ENCODE measurements around the gene ERBB3.

The ERBB3 gene

DNA sequence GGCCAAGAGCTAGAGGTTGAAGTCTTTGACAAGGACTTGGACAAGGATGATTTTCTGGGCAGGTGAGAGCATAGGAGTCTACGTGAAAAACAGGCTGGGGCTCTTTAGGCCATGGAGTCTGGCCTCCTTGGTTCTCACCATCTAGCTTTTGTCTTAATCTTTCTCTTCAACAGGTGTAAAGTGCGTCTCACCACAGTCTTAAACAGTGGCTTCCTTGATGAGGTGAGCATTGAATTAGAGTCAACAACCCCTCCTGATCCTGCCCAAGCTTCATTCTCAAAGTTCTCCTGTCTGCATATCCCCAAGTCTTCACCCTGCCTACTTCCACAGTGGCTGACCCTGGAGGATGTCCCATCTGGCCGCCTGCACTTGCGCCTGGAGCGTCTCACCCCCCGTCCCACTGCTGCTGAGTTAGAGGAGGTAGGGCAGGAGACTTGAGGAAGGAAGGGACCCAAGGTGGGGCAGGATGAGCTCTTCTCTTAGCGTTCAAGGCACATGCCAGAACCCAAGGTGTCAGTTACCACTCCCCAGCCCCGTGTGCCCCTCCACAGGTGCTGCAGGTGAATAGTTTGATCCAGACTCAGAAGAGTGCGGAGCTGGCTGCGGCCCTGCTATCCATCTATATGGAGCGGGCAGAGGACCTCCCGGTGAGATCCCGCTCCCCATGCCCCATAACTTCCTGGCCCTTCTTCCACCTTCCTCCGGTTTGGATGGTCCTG lies 58.0 kb downstream of the ERBB3 start:
- DNase-seq, result no peak

DNA sequence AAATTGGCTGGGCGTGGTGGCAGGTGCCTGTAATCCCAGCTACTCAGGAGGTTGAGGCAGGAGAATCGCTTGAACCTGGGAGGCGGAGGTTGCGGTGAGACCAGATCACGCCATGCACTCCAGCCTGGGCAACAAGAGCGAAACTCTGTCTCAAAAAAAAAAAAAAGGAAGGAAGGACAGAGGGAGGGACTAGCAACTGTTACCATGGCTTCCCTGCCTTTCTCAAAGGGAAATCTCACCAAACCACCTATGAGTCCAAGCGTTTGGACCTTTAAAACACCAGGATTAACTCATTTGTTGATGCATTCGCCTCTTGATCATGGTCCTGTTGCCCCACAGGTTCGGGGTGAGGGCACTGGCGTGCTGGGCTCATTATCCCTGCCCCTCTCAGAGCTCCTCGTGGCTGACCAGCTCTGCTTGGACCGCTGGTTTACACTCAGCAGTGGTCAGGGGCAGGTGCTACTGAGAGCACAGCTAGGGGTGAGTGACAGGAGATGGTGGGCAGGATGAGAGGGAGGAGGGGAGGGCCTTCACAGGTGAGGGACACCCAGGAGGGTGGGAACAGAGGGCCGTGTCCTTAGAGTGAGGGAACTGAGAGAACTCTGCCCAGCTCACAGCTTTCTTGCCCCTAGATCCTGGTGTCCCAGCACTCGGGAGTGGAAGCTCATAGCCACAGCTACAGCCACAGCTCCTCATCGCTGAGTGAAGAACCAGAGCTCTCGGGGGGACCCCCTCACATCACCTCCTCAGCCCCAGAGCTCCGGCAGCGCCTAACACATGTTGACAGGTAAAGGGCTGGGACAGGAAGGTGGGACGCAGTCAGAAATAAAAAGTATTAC lies 62.2 kb downstream of the ERBB3 start:
- peak in 3 of 4 experiments; percentile 44 to 63 (median 52) for DNase-seq

- no peak for DNase-seq
Measured at GRCh38 chr12:56143217-56143616, 63.3 kb downstream of the ERBB3 start.

DNA sequence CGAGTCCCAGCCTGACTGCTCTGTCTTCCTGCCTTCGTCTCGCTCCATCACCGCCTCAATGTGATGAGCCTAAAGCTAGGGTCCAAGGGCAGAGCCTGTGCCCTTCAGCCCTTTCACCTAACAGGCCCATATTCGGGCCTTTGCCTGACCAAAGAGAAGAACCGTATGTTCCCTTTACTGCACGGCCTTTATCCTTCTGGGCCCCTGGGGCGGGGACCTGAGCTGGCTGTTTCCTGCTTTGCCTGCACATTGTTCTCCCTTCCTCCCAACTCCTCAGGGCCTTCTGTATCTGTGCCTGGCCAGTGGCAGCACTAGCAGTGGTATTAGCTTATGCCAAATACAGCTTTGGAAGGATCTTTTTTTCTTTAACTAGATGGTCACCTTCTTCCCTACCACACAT lies 63.9 kb downstream of the ERBB3 start:
- peak in 2 of 4 experiments; percentile 27 to 31 for DNase-seq

DNA sequence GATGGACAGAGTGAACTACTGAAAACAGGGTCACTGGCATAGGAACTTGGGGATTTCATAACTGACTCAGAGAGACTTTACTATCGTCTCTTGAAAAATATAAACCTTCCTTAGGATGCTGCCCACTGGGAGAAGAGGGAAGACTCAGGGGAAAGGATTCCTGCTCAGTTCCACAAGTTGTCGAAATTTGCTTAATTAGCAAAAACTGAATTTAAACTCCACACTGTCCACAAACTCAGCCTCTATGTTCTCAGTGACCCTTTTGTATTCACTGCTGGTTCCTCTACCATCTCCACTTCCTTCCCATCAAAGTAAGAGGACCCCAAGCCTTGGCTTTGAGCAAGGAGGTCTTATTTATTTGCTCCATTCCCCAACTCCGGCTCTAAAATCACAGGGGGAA lies 65.3 kb downstream of the ERBB3 start:
- no peak for DNase-seq

- DNase-seq, result no peak
Measured at GRCh38 chr12:56146492-56147460, 66.8 kb downstream of the ERBB3 start.

DNA sequence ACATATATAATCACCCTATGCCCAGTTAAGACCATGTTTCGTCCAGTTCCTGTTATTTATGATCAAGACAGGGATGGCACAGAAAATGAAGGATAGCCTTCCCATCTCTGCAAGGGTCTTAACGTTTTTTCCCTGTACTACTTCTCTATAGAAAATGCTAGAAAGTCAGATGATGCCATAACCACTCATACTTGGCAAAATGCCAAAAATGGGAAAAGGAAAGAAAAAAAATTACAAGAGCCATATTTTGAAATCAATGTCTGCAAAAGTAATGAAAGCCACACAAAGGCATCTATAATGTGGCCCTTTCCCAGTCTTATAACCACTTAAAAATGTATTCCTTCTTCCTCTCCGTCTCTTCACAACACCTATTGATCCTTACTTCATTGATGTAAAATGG lies 70.6 kb downstream of the ERBB3 start:
- DNase-seq, result peak in 3 of 4 experiments; percentile 24 to 75 (median 70)

- DNase-seq, result peak; percentile 39 to 61 (median 52)
Measured at GRCh38 chr12:56151672-56152131, 71.7 kb downstream of the ERBB3 start.

DNA sequence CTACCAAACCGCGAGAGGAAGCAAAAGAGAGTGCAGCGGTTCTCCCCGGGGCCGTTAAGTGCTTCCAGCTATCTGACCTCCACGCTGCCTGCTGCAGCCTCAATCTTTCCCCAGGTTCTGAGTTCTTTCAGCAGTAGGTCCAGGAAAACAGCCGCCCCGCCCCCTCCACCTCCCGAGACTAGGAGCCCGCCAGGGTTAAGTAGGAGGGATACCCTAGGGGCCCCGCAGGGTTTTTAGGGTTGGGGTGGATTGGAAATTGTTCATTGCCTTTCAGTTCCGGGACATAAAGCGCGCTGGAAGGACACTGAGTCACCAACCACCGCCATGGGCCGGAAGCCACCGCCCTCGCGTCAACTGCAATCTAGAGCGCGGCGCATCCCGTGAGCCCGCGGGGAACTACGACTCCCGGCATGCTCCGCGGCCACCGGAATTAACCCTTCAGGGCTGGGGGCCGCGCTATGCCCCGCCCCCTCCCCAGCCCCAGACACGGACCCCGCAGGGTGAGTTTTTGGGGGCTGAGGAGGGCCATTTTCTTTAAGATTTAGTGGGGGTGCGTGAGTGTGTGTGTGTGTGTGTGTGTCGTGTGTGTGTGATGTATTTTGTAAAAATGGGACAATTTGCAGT lies 72.3 kb downstream of the ERBB3 start, which contains the start of gene MYL6B:
TSS of gene MYL6B (plus strand) at position 456 of the 624 bp plus-strand sequence. CDS start 1,332 bp downstream, outside the sequence.
- peak; percentile 94 to 97 (median 96) for DNase-seq

Measured in suppressor macrophage (primary cell).